Motor neuron (in vitro differentiated cells): Measurements from ENCODE around the gene ELL2. TPM values are rescaled to one million over a fixed set of nuclear protein-coding genes. Genes with fewer than 3 reads are reported as not detected.

Source experiments
- ATAC-seq, 8 experiments: fragments of 200-7000 bp; cut with Tn5 transposase; replicated peaks in 6 of 8; 2 replicates each; pipeline ENCODE4 v1.8.0; 2021; ENCODE audit warnings: mild to moderate bottlenecking in 8 of 8, moderate library complexity in 8 of 8
- H3K27ac ChIP-seq, 2 donors: fragments of 250-450 bp; sonication (Bioruptor Pico); 2 replicates each; pipeline ENCODE4 v1.9.0; 2021; ENCODE audit warnings: antibody characterized with exemption in 2 of 2, mild to moderate bottlenecking in 2 of 2, moderate library complexity in 1 of 2
- H3K4me1 ChIP-seq, 2 donors: fragments of 250-450 bp; sonication (Bioruptor Pico); replicated peaks in 1 of 2; 2 replicates each; pipeline ENCODE4 v1.6.1; 2021; ENCODE audit warnings: antibody characterized with exemption in 2 of 2, mild to moderate bottlenecking in 2 of 2, moderate library complexity in 1 of 2
- H3K4me3 ChIP-seq, 5 donors: fragments of 250-450 bp; sonication (Bioruptor Pico); 2 replicates each; pipeline ENCODE4 v1.9.0; 2021; ENCODE audit warnings: antibody characterized with exemption in 5 of 5, mild to moderate bottlenecking in 5 of 5, moderate library complexity in 4 of 5
- WGBS, 10 experiments: fragments of 450-650 bp; shearing (Covaris generic); methylation state at CpG; one replicate each; pipeline ENCODE4 v1.0.0; 2022; 5-methylcytosine and 5-hydroxymethylcytosine counted together
- in situ Hi-C, 9 experiments: fragments of 400-800 bp; cut with MboI; loops; one replicate each; pipeline ENCODE4 v1.15.0; 2021; ENCODE audit warnings: low sequenced_read_pairs in 9 of 9, low pct_unique_long_range_greater_than_20kb in 2 of 9; ENCODE audit not compliant: unreplicated experiment in 9 of 9
- total RNA-seq, 8 experiments: library from RNA; unstranded; fragments of 300-600 nt; gene quantifications; 2 replicates each; pipeline versions ENCODE4 v1.2.3 to v1.2.4, GENCODE V29; 2022

Gene ELL2
- total RNA-seq, 8 experiments from 2014 or later: 3.4 to 46.2 (median 19.2) TPM

DNA sequence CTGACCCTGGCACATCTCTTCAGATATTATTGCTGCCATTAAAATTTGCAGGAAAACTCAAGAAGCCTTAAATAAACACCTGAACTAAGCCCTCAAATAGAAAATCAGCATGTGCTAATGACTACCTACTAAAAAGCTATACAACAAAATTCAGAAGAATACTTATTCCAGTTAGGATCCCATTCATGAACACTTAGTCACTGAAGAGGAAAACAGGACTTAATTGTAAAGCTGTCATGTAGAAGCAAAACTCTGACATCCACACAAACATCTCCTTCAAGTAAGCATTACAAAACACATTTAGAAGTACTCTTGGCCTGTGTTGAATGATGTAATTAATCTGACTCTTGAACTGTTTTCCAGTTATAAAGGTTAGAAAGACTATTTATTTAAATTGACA is 19.9 kb downstream of the ELL2 start:
- Histone ChIP-seq H3K4me3 (no peak overlapping the region), H3K27ac (no peak overlapping the region), H3K4me1 (peaks cover 8 to 23% of the 10 kb centered on the region in 2 donors)
- in situ Hi-C loops: no loop called here
- ATAC-seq: no peak

DNA sequence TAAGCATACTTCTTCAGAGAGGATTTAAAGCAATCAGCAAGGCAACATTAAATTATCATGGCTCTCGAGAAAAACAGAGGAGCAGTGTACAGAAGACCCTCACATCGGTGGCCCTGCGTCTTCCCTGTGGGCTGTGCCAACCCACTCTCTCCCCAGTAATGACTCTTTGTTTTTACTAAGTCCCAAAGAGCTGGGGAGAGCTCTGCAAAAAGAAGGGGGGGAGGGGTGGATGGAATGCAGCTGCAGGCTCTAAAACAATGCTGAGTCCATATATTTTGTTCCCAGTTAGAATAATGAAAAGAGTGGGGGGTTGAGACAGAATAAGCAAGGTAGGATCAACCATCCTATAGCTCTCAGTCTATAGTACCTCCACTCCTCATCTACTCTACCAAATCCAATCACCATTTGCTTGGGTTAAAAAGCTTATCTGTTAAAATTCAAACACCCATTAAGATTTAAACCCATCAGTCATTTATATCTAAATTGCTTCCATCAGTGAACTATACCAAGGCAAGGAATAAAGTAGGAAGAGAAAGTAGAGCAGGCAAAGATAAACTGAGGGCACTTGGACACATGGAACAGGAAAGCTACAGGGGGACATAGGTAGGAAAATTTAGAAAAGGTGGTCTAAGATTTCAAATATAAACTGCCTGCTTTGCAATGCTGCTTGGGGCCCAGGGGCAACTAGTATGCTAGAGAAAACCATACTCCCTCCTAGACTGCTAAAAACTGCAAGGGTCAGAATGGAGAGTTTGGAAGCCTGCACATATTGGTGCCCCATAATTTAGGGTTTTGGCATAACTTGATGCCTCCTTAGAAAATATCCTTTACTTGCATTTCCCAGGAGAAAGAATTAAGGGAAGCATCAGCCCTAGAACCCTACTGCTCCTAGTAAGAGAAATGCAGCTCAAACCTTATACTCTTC is 20.6 kb downstream of the ELL2 start:
- ATAC-seq: peak in 2 of 8 experiments; percentile 14 to 24
- Histone ChIP-seq H3K27ac (no peak overlapping the region), H3K4me3 (no peak overlapping the region), H3K4me1 (peaks cover 8 to 23% of the 10 kb centered on the region in 2 donors)
- in situ Hi-C loops: no loop called here
- 0 to 100% (median 44%) methylated on average over 1 to 3 of the region's 3 CpGs; no CpG with 5 or more reads in 3 of the 10 experiments for WGBS, 10 experiments

DNA sequence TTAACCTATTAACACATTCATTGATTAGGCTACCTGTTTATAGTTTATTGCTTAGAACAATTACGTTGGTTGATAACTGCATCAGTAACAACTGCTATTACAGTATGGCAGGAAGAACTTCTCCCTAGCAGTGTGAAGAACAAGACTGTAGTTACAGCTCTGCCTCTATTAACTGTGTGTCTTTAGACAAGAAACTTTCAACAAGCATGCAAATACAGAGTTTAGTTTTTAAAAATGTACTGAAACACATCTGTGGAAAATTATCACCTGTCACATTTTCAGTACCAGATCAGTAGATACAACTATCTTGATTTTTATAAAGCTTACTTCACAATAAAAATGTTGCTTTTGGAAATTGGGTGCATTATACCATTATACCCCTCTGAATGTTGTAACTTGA is 22.2 kb downstream of the ELL2 start:
- Histone ChIP-seq H3K27ac (no peak overlapping the region), H3K4me1 (peaks cover 8 to 23% of the 10 kb centered on the region in 2 donors), H3K4me3 (no peak overlapping the region)
- in situ Hi-C loops: no loop called here
- 83 to 100% (median 100%) methylated on average over 1 of the region's 1 CpG; no CpG with 5 or more reads in 4 of the 10 experiments for WGBS, 10 experiments
- ATAC-seq: no peak

DNA sequence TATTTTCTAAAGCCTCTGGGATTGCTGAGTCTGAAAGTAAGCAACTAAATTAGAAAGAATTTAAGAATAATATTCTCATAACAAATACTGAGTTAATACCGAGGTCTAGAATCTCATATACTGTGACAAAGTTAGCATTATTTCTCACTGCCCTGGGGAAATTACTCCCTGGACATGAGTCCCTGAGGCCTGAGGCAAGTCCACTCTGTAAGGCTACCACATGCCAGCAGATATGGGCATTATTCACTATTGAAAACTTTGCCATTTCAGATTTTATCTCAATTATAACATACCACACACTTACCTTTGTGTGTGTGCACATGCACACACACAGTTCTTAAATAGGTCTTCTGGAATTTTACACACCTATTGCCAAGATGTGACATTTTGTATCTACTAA is 22.9 kb downstream of the ELL2 start:
- Histone ChIP-seq H3K4me1 (peaks cover 8 to 23% of the 10 kb centered on the region in 2 donors), H3K4me3 (no peak overlapping the region), H3K27ac (no peak overlapping the region)
- ATAC-seq: no peak
- 80 to 100% (median 86%) methylated on average over 1 of the region's 1 CpG; no CpG with 5 or more reads in 5 of the 10 experiments for WGBS, 10 experiments
- in situ Hi-C loops: no loop called here

DNA sequence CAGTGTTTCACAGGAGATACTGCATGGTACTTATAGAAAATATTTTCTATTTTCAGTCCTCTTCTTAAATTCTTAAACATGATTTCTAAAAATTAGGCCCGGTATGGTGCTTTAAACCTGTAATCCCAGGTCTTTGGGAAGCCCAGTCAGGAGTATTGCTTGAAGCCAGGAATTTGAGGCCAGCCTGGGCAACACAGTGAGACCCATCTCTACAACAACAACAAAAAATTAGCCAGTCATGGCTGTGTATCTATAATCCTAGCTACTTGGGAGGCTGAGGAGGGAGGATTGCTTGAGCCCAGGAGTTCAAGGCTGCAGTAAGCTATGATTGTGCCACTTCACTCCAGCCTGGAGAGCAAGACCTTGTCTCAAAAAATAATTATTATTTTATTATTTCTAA is 23.3 kb downstream of the ELL2 start:
- 86 to 100% (median 100%) methylated on average over 1 of the region's 1 CpG; no CpG with 5 or more reads in 2 of the 10 experiments for WGBS, 10 experiments
- Histone ChIP-seq H3K27ac (no peak overlapping the region), H3K4me1 (peaks cover 8 to 23% of the 10 kb centered on the region in 2 donors), H3K4me3 (no peak overlapping the region)
- in situ Hi-C loops: no loop called here
- ATAC-seq: no peak

DNA sequence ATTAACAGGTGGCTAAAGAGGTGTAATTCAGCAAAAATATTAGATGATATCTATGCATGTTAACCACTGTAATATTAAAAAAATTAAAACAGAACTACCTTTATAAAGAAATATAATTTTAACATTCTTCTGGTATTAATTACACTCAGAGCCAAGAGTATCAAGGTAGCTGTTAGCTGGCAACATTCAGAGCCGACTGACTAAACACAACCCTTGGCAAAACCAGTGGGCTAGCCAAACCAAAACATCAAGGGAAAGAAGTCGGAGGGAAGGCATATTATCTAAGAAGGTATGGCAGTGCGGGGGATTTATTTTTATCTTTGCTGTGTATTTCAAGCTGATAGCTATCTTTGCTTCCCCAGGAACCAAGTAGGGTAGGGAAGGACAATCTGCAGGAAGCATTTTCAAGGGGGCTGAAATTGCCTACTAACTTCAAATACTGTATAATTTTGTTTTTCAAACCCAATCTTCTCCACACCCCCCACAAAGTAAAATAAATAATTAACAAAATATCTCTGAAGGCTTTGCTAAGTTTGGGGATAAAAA is 24.0 kb downstream of the ELL2 start:
- Histone ChIP-seq H3K4me3 (no peak overlapping the region), H3K4me1 (peaks cover 8 to 23% of the 10 kb centered on the region in 2 donors), H3K27ac (no peak overlapping the region)
- no peak for ATAC-seq
- 95 to 100% (median 100%) methylated on average over 2 to 3 of the region's 3 CpGs; no CpG with 5 or more reads in 3 of the 10 experiments for WGBS, 10 experiments
- in situ Hi-C loops: no loop called here

DNA sequence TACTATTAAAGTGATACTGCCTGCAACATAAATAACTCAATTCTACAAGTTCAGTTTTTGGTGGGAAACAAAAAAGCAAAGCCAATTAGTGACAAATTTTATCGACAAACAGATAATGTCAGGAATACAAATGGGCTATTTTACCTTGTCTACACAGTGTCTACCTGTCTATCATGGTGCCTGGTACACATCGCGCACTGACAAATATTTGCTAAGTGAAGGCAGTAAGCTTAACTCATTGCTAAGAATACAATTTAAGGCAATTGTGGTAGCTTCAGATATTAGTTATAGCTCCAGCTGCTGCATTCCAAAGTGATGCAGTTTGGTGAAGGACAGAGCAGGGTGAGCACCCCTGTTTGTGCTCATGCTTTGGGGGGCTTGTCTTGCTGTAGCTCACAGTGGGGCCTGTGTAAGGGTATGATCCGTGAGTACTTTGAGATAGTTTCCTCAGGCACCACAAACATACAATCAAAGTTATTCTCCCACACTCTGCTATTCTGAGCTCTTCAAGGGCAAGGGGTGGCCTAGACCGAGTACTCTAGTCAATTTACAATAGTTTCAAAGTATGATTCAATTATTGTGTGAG is 24.7 kb downstream of the ELL2 start:
- peaks cover 8 to 21% of the 10 kb centered on the region in 2 donors for H3K4me1 ChIP-seq
- WGBS, 10 experiments: 75 to 100% (median 97%) methylated on average over 1 to 4 of the region's 5 CpGs
- H3K27ac ChIP-seq: no peak overlapping the region
- H3K4me3 ChIP-seq: no peak overlapping the region
- ATAC-seq: no peak
- in situ Hi-C loops: no loop called here

DNA sequence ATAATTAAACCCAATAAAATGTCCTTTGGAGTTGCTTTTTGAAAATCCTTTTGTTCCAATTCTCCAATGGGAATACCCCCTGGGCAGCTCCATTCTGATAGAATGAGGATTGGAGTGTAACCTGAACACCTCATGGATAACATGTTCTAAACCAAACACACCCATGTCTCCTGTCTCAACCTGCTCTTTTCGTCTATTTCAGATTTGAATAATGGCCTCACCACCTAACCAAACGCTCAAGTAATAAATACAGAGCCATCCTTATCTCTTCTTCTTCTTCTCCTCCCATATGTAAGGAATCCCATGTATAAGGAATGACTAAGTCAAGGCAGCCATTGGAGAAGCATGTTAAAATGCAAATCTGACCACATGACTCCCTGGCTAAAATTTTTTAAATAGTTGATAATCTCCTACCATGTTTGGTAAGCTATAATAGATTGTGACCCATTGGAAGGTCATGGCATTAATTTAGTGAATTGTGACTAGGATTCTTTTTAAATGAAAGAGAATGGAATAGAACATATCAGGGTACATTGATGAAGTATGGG is 26.0 kb downstream of the ELL2 start:
- WGBS, 10 experiments: 25 to 100% (median 80%) methylated on average over 1 to 2 of the region's 2 CpGs; no CpG with 5 or more reads in 1 of the 10 experiments
- Histone ChIP-seq H3K4me1 (peaks cover 0 to 8% of the 10 kb centered on the region in 2 donors), H3K4me3 (no peak overlapping the region), H3K27ac (no peak overlapping the region)
- no peak for ATAC-seq
- in situ Hi-C loops: no loop called here

DNA sequence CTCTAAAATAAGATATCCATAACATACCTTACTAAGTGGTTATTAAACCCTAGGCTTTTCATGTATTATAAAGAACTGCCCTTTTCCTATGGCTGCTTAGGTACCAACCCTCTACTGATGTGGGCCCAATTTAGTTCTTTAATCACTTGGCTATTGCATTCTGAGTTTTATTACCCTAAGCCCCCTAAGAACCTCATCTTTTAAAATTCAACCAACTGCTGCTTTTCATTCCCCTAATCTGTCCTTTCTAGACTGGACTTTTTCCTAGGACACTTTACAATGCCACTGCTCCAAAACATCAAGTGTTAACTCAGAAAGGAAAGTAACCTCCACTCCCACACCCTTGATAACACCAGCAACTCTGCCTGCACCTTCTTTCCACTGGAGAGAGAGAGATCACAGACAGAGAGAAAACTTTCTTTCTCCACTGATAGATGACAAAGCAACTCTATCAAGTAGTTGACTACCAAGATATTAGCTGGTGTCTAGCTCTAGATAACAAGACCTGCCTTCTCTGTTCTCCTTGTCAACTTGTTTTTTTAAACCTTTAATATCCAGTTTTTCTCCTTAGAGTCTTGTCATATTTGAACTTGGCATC is 27.3 kb downstream of the ELL2 start:
- in situ Hi-C loops: no loop called here
- Histone ChIP-seq H3K4me3 (no peak overlapping the region), H3K27ac (no peak overlapping the region), H3K4me1 (no peaks in the 10 kb centered on the region)
- no peak for ATAC-seq

DNA sequence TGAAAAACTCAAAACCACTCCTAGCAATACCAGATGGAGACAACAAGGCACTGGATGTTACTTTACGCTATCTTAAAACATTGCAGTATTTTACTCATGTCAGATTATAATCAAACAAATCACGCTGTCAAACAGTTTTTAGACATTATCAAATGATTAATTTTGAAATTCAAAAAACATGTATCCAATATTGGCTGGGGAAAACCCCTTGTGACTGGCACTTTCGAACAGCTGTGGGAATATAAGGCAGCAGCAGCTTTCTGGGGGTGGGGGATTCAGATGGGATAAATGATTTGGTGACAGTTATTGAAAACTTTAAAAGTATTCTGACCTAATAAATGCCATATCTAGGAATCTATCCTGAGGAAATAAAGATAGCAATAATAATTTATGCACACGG is 28.7 kb downstream of the ELL2 start:
- in situ Hi-C loops: no loop called here
- Histone ChIP-seq H3K27ac (no peak overlapping the region), H3K4me3 (no peak overlapping the region), H3K4me1 (peaks cover 0 to 2% of the 10 kb centered on the region in 2 donors)
- ATAC-seq: no peak
- 62 to 100% (median 87%) methylated on average over 1 to 4 of the region's 4 CpGs; no CpG with 5 or more reads in 1 of the 10 experiments for WGBS, 10 experiments

DNA sequence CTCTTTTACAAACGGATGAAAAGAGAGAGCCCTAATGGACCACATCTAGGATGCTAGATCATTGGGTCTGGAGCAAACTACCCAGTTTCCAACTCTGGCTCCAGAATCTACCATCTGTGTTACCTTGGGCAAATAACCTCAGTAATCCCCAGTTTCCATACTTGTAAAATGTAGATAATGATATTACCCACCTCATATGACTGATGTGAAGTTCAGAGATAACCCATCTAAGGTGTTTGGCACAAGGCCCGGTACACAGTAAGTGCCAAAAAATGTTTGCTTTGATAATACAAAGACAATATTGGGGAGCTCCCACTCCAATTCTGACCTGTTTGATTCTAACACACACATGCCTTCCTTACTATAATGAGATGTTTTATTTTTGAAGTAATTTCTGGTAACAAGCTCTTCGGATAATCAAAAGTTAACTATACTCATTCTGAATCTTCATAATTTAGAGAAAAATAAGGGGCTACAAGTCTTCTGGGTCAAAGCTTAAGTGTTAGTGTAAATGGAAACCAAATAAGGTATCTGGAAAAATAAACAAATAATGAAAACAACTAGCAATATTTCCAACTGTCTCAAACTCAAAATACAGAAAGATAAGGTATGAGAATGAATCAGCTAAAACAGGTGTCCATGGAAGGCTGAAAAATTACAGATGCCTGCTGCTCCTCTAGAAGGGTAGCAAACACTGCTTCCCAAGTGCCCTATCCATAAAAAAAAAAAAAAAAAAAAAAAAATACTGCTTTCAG is 30.4 kb downstream of the ELL2 start:
- in situ Hi-C loops: no loop called here
- 50 to 100% (median 93%) methylated on average over 1 to 3 of the region's 3 CpGs; no CpG with 5 or more reads in 1 of the 10 experiments for WGBS, 10 experiments
- peaks cover 0 to 2% of the 10 kb centered on the region in 2 donors for H3K4me1 ChIP-seq
- ATAC-seq: no peak
- H3K27ac ChIP-seq: no peak overlapping the region
- no peak overlapping the region for H3K4me3 ChIP-seq

DNA sequence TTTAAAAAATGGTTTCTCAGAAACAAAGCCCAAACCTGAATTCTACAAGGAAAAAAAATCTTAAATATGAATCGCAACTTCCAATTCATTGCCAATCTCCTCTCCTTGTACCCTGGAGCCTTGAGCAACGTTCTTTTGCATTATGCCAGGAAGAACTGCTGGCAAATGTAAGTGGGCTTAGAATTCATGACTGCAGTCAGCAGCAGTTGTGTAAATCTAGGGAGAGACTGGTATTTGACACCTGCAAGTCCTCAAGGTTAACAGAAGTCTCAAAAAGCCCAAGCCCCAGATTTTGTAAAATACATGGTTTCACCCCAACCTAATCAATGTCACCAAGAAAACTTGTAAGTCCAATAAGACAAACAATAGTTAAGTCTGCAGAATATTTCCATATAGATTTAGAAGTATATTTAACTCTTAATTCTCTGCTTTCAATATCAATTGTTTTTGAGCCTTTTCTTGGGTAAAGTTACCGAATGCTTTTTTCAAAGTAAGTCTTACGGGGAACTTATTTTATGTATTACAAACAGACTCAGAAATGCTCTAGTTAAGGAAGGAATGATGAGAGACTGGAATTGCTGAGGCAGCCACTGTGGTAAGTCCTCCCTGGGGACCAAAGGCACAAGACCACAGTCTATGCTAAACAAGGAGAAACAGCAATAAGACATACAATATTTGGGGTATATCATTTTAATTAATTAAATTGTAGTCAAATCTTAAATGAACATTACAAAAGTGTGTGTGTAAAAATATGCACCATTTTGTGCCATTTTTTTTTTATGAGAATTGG is 31.3 kb downstream of the ELL2 start:
- in situ Hi-C loops: no loop called here
- no peak overlapping the region for H3K4me3 ChIP-seq
- no peak for ATAC-seq
- 52 to 100% (median 85%) methylated on average over 1 to 4 of the region's 4 CpGs for WGBS, 10 experiments
- H3K27ac ChIP-seq: no peak overlapping the region
- H3K4me1 ChIP-seq: peaks cover 0 to 2% of the 10 kb centered on the region in 2 donors
